ENCODE results near the gene TUBA8.
"Not testable (repeated sequence)": the region's sequence is repeated elsewhere in the genome, so short reads cannot be mapped to it uniquely, and the experiment has no call there.

TUBA8 gene

DNA sequence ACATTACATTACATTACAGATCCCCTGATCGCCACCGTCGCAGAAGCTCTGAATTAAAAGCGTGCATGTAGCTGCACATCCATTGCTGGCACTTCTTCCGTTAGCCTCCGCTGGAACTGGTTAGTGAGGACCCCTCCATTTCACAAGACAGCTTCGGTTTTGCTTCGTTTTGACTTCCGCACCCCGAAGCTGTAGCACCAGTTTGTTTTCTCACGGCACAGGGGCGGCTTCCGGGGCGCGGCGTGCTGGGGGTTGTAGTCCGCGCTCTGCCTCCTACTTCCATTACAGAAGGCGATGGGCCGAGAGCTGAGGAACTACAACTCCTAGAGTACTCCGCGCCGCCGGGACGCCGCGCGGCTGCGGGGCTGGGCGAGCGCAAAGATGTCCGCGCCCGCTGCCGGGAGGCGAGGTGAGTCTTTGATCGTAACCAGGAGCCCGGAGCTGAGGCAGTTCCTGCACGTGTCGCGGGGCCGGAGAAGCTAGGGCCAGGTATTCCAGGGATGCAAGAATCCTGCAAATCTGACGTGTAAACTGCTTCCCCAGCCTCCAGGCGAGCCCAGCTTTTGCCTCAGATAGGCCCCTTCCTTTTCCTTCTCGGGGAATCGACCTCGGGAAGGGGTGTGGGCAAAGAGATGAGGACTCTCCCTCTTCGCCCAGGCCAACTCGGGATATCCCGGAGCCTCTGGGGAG, 32.8 kb upstream of the TUBA8 start, which contains the start of gene PEX26:
TSS of gene PEX26 (plus strand) at position 352 of the 690 bp plus-strand sequence. CDS start 387 bp downstream, outside the sequence.
- peak; percentile 96 for DNase-seq

DNA sequence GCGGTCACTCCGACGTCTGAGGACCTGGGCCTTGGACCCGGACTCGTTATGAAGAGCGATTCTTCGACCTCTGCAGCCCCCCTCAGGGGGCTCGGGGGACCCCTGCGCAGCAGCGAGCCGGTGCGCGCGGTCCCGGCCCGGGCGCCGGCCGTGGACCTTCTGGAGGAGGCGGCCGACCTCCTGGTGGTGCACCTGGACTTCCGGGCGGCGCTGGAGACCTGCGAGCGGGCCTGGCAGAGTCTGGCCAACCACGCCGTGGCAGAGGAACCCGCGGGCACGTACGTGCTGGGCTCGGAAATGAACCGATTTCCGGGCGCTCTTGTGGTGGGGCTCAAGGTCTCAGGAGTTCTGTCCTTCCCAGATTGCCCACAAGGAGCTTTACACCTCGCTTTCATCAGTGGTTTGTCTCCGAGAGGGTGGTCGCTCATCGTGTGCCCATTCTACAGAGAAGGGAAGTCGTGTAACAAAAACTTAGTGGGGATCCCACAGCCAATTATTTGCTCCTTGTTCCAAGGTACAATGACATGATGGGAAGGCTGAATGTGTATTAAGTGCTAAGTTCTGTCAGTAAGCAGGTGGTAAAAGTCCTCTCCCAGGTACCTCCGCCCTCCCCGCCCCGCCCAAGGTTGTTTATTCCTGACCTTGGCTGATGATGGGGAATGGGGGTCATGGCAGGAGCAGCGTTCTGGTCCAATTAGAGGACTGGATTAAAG, 32.1 kb upstream of the TUBA8 start:
- no peak for DNase-seq

- no peak for DNase-seq
Observed at GRCh38 chr22:18079706-18080233, 30.8 kb upstream of the TUBA8 start.

- no peak for DNase-seq
Observed at GRCh38 chr22:18081416-18081815, 29.2 kb upstream of the TUBA8 start.

DNA sequence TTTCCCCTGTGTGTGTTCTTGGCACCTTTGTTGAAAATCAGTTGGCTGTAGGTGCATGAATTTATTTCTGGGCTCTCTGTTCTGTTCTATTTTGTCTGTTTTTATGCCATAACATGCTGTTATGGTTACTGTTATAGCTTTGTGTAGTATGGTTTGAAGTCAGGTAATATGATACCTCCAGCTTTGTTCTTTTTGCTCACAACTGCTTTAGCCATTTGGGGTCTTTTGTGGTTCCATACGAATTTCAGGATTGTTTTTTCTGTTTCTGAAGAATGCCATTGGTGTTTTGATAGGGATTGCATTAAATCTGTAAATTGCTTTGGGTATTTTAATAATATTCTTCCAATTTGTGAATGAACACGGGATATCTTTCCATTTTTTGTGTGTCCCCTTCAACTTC, 28.1 kb upstream of the TUBA8 start:
- DNase-seq, result no peak

DNA sequence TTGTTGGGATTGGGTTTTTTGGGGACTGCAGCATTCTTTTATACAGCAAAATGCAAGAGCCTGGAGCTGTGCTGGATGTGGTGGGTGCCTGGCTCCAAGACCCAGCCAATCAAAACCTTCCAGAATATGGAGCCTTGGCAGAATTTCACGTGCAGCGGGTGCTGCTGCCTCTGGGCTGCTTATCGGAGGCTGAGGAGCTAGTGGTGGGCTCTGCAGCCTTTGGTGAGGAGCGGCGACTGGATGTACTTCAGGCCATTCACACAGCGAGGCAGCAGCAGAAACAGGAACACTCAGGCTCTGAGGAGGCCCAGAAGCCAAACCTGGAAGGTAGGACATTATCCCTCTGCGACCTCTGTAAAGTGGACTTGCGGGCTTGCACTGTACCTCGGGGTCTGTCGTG, 27.2 kb upstream of the TUBA8 start:
- DNase-seq, result no peak

GRCh38 chr22:18085188-18085587, 25.4 kb upstream of the TUBA8 start:
- no peak for DNase-seq

- DNase-seq, result no peak
Observed at GRCh38 chr22:18087350-18087855, 23.2 kb upstream of the TUBA8 start.

DNA sequence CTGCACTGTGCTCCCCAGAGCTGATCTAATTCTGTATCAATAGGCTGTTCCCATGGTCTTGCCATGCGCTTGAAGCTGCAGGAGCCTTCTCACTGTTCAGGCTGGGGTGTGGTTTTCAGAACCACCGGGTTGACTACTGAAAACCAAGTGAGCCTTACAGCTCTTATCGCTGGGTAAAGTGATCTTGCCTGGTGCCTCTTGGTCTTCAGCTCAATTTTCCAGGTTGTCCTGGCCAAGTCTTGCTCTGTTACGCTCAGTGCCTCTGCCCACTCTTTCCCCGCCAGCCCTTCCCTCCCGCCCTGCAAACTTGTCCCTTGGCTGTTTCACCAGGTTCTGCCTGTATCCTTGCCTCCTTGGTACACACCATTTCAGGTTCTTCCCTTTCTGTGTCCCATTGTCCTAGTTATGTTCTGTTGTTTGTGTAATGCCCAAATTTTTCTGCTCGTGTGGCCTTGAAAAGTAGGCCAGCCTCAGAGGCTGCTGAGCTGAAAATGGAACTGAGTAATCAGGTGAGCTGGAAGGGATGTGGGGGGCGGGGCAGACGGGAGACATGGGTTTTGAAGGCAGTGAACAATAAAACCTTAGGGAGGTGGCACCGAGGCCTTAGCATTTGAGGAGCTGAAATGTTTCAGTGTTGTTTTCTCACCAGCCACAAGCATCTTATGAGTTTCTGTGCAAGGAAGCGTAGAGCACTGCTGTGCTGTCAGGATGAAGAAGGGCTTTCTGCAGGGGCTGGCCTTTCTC, 21.6 kb upstream of the TUBA8 start:
- DNase-seq, result no peak

DNA sequence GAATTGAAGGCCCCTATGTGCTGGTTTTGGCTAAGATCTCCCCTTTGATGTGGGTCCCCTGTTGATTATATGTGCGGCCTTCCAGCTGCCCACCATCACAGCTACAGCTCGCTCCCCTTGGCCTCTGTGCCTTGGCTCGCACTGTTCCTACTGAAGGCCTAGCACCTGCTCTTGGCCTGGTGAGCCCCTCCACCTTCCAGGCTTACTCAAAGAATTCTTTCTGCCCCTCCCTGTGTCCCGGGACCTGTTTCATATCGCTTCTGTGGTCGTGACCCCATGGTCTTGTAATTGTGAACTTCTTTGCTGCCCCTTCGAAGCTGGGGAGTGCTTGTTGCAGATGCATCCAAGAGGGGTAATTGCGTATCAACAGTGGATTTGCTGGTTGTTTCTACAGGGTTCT, 20.3 kb upstream of the TUBA8 start:
- DNase-seq, result no peak

- DNase-seq, result no peak
Observed at GRCh38 chr22:18091478-18091877, 19.1 kb upstream of the TUBA8 start.

DNA sequence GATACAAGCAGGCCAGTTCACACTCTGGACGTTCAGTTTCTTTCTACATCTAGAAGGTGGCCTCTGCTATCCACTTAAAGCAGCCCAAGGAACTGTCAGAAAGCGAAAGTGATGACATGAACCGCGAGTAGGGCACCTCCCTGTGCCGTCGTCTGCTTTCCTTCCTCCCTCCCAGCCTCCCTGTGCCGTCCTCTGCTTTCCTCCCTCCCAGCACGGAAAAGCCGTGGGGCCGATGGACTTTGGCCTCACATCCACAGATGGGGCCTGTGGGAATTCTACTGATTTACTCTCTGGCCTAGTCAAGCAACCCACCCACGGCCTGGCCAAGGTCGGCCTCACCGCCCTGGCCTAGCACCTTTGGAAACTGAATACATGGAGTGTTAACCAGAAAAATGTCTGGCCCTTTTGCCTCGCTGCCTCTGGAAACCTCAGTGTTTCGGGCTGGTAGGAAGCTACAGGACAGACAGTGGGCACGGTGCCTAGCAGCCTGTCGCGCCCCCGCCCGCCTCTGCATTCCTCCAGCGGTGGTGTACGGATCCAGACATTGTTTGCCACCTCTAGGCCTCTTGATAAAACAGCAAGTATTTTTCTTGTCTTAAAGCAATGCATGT, 18.6 kb upstream of the TUBA8 start:
- DNase-seq, result no peak

DNA sequence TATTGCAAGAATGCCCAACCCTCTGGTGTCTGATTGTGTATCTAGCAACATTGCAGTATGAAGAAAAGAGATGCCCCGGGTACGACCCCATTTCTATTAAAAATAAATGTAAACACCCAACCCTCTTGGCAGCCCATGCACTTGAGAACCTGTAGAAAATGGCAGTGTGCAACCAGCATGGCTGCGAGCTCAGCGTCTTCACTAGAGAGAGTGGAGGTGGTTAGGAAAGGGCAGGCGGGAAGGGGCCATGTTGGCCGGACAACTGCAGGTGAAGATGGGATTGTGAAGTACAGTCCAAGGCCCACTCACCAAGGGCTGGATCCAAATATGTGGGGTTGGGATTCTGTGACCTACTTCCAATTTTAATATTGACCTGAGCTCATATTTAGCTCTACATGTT, 16.9 kb upstream of the TUBA8 start:
- no peak for DNase-seq

- DNase-seq, result no peak
Observed at GRCh38 chr22:18095101-18095805, 15.4 kb upstream of the TUBA8 start.

DNA sequence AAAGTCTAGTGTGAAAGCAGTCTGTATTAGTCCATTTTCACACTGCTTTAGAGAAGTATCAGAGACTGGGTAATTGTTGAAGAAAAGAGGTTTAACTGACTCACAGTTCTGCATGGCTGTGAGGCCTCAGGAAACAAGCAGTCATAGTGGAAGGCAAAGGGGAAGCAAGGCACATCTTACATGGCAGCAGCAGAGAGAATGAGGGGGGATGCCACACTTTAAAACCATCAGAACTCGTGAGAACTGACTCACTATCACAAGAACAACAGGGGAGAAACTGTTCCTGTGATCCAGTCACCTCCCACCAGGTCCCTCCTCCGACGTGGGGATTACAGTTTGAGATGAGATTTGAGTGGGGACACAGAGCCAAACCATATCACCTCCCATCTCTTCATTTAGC, 13.8 kb upstream of the TUBA8 start:
- no peak for DNase-seq

DNA sequence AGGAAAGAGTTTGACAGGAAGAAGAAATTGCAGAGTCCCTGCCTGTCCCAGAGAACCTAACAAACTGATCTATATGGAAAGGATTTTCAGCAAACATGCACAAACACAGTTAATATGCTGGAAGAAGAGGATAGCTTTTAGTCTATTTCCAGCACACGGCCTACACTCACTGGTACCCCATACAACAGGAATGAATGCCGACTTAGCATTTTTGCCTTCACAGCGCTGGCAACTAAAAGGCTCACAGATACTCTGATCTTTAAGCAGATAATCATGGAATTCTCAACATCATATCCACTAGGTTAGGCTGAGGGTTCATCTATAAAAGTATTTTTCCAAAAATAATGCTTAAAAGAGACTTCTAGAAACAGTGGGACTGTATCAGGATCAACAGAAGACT, 9.8 kb upstream of the TUBA8 start:
- no peak for DNase-seq

DNA sequence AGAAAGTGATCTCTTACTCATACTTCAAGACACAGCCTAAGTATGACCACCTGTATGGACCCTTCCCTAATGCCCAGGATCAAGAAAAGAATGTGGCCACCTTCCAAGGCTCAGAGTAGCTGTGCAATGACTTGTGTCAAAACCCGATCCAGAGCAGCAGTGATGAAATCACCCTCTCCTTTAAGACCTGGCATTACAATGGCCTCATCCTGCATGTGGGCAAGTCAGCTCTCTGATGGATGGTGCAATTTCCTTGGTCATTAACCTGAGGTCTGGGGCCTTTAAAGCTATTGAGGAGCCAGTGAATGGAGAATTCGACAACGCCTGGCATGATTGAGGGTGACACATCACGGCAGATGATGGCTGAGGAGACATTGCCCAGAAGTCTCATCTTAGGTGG, 9.1 kb upstream of the TUBA8 start:
- no peak for DNase-seq

- peak; percentile 22 for DNase-seq
Observed at GRCh38 chr22:18103527-18104269, 6.9 kb upstream of the TUBA8 start.

- DNase-seq, result no peak
Observed at GRCh38 chr22:18104566-18104965, 6.0 kb upstream of the TUBA8 start.

DNA sequence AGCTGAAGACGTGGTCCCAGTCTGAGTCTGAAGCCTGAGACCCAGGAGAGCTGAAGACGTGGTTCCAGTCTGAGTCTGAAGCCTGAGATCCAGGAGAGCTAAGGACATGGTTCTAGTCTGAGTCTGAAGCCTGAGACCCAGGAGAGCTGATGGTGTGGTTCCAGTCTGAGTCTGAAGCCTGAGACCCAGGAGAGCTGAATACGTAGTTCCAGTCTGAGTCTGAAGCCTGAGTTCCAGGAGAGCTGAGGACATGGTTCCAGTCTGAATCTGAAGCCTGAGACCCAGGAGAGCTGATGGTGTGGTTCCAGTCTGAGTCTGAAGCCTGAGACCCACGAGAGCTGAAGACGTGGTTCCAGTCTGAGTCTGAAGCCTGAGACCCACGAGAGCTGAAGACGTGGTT, 4.6 kb upstream of the TUBA8 start:
- not testable (repeated sequence) for DNase-seq

GRCh38 chr22:18106550-18107341, 3.9 kb upstream of the TUBA8 start:
- DNase-seq, result not testable (repeated sequence)

Measured in islet precursor cell (in vitro differentiated cells).